Brain microvascular endothelial cell (primary cell): ENCODE measurements around the gene PRIM2.
"Not testable (repeated sequence)": the region's sequence is repeated elsewhere in the genome, so short reads cannot be mapped to it uniquely, and the experiment has no call there.

ENCODE experiments used
- DNase-seq: peaks from one replicate; pipeline ENCODE4 v3.0.0-alpha.2; 2020
- H3K27ac ChIP-seq: fragments of 250-450 bp; sonication (Bioruptor Pico); 2 replicates; pipeline ENCODE4 v1.5.1; 2020; ENCODE audit warnings: mild to moderate bottlenecking, moderate library complexity
- H3K27me3 ChIP-seq: fragments of 250-450 bp; sonication (Bioruptor Pico); replicated peaks from 2 replicates; pipeline ENCODE4 v1.5.1; 2020; ENCODE audit warnings: mild to moderate bottlenecking
- H3K36me3 ChIP-seq: fragments of 250-450 bp; sonication (Bioruptor Pico); replicated peaks from 2 replicates; pipeline ENCODE4 v1.5.1; 2020; ENCODE audit warnings: mild to moderate bottlenecking
- H3K4me3 ChIP-seq: 2 replicates; pipeline ENCODE4 v1.5.1; 2011; ENCODE audit warnings: low read depth, mild to moderate bottlenecking, control low read depth, low read length, moderate library complexity
- in situ Hi-C: cut with HindIII; loops from 2 replicates; pipeline ENCODE4 v1.10.0; 2017; ENCODE audit warnings: low sequenced_read_pairs, low pct_ligation_motif_present

The PRIM2 gene

DNA sequence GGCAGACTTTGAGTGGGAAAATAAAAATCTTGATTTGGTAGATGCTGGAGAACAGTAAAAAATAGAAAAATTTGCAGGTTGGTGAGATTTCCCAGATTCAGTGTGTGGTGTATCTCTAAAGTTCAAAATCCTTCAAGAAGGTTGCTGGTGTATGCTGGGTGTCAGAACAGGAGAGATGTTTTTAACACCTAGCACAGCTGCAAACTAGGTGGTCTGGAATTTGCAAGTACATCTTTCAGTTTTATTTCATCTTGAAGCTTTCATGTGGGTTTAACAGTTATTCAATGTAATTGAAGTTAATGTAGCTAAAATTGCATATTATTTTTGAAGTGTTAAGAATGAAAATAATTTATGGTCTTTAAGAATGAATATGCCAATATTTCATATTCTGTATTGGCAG, 40.9 kb downstream of the PRIM2 start:
- DNase-seq, in situ Hi-C loops, H3K27ac ChIP-seq, H3K36me3 ChIP-seq, H3K4me3 ChIP-seq, H3K27me3 ChIP-seq: not testable (repeated sequence)

DNA sequence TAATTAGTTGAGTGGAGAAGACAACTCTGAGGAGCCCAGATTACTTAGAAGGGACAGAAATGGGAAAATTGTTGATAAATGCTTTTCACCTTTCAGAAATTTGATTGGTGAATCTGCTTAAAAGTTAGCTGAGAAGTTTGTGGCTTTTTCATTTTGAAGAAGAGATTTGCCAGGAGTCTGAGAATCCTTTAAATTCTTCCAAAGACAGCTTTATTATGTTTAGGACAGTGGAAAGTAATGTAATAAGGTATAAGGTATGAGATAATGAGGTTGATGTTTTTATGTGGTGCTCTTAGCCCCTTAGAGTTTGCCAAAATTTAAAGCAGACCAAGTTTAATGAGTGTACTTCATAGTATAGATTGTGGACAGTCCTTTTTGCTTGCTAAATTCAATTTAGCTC, 42.3 kb downstream of the PRIM2 start:
- H3K36me3 ChIP-seq, DNase-seq, H3K27me3 ChIP-seq, H3K4me3 ChIP-seq, H3K27ac ChIP-seq, in situ Hi-C loops: not testable (repeated sequence)

DNA sequence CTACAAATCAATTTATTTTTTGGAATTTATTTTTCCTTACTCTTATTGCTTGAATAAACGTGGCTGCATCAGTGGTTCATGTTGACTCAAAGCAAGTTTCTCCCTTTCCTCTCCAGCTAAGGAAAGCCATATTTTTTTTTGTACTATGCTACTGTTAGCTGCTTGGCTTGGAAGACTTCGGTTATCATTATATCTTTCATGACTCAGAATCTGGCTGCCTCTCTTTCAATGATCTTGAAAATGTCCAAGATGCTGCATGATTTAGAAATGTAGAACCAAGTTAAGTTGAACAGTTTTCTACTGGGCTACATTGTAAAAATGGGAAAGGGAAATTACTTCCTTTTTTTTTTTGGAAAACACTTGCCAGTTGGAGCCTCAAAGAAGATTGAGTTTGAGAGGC, 44.9 kb downstream of the PRIM2 start:
- in situ Hi-C loops, H3K27me3 ChIP-seq, H3K27ac ChIP-seq, H3K4me3 ChIP-seq, H3K36me3 ChIP-seq: not testable (repeated sequence)
- peak; percentile 34 for DNase-seq

DNA sequence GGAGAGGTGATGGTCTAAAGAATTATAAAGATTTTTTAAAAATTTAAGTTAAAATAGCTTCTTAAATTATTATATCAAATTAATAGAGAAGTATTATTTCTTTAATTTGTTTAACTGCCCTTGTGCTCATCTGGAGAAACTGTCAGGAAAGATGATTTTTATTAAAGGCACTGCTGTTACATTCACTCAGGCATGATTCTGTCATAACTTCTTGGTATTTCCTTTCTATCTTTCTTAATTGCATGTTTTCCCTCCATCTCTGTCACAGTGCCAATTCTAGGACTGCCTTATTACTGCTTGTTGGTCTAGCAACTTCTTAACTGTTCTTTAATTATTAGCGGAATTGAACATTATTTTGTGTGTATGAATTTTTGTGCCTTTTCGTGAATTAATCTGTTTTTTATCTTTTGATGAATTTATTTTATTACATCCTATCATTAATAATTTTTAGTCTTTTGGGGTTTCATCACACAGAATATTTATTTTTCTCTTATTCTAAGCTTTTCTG, 47.7 kb downstream of the PRIM2 start:
- in situ Hi-C loops, H3K36me3 ChIP-seq, H3K27ac ChIP-seq, H3K27me3 ChIP-seq, DNase-seq, H3K4me3 ChIP-seq: not testable (repeated sequence)

DNA sequence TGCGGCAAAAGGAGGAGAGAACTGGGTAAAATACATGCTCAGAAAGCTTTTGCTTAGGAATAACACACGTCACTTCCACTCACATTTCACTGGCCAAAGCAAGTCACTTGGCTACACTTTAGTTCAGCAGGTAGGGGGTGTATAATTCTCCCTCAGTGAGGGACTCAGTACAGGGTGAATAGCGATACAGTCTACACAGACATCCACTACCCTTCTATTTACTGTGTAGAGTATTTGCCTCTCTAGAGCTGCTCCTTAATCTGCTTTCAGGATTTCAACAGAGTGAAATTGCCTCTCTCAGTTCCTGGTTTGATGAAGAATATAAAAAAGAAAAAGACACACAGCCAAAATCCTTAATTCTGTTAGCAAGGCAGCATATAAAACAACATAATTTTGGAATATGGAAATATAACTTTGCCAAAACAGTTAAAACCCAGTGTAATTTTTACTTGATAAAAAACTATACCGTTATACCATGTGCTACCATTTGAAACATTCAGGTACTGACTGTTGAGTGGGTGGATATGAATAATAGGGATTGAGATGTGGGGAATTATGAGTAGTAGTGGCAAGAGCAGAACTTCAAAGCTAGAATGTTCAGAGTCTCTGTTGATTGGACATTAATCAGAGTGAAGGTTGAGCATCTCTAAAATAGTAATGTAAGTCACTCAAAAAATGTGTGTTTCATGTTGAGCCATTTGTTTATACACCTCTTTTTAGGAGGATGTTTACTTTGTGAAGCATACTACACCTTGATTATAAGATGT, 51.7 kb downstream of the PRIM2 start:
- H3K36me3 ChIP-seq, in situ Hi-C loops, DNase-seq, H3K27ac ChIP-seq, H3K27me3 ChIP-seq, H3K4me3 ChIP-seq: not testable (repeated sequence)

DNA sequence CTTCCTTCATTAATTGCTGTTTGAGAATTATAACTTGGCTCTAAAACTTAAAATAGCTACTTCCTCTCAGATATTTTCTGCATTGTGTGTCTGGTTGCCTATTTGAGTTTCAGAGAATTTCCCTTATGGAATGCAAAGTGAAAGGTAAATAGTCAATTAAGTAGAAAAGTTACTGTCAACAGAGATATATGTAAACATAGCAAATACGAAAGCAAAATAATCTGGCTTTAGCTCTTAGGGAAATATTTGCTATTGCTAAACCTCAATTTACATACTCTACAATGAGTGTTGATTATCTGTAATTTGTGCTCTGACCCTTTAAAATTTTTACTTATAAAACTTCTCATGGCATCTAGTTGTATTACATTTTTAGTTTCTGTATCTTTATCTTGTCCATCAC, 54.3 kb downstream of the PRIM2 start:
- H3K36me3 ChIP-seq, H3K27me3 ChIP-seq, H3K27ac ChIP-seq, H3K4me3 ChIP-seq, DNase-seq, in situ Hi-C loops: not testable (repeated sequence)

DNA sequence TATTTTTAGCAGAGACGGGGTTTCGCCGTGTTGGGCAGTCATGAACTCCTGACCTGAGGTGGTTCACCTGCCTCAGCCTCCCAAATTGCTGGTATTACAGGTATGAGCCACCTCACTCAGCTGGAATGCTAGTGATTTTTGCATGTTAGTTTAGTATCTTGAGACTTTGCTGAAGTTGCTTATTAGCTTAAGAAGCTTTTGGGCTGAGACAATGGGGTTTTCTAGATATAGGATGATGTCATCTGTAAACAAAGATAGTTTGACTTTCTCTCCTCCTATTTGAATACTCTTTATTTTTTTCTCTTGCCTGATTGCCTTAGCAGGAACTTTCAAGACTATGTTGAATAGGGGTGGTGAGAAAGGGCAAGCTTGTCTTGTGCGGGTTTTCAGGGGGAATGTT, 57.3 kb downstream of the PRIM2 start:
- H3K27ac ChIP-seq, H3K36me3 ChIP-seq, in situ Hi-C loops, H3K4me3 ChIP-seq, H3K27me3 ChIP-seq, DNase-seq: not testable (repeated sequence)

DNA sequence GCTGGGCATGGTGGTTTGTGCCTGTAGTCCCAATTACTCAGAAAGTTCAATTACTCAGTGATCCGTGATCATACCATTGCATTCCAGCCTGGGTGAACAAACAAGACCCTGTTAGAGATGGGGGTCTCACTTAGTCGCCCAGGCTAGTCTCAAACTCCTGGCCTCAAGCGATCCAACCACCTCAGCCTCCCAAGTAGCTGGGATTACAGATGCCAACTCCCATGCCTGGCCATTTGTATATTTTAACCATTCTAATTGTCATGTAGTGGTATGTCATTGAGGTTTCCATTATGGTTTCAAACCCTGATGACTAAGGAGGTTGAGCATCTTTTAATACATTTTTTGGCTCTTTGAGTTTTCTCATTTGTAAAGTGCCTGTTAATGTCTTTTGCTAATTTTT, 58.7 kb downstream of the PRIM2 start:
- H3K36me3 ChIP-seq, H3K4me3 ChIP-seq, H3K27me3 ChIP-seq, H3K27ac ChIP-seq, DNase-seq, in situ Hi-C loops: not testable (repeated sequence)

DNA sequence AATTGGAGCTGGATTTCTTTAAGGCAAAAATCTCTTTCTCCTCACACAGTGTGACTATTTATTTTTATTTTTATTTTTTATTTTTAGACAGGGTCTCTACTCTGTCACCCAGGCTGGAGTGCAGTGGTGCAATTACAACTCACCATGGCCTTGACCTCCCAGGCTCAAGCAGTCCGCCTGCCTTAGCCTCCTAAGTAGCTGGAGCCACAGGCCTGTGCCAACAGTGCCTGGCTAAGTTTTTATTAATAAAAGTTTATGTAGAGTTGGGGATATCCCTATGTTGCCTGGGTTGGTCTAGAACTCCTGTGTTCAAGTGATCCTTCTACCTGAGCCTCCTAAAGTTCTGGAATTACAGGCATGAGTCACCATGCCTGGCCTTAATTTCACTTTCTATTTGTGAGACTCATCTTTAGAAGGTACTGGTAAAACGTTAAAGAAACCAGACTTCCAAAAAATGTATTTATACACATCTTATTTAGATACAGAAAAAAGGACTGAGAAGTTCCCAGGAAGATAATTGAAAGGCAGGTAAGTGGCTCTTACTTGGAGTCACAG, 71.7 kb downstream of the PRIM2 start:
- H3K27ac ChIP-seq, H3K27me3 ChIP-seq, H3K4me3 ChIP-seq, DNase-seq, in situ Hi-C loops, H3K36me3 ChIP-seq: not testable (repeated sequence)

DNA sequence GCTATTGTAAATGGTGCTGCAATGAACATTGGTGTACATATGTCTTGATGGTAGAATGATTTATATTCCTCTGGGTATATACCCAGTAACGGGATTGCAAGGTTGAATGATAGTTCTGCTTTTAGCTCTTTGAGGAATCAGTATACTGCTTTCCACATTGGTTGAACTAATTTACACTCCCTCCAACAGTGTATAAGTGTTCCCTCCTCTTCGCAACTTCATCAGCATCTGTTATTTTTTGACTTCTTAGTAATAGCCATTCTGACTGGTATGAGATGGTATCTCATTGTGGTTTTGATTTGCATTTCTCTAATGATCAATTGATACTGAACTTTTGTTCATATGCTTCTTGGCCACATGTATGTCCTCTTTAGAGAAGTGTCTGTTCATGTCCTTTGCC, 73.4 kb downstream of the PRIM2 start:
- H3K27ac ChIP-seq, H3K27me3 ChIP-seq, DNase-seq, H3K4me3 ChIP-seq, in situ Hi-C loops, H3K36me3 ChIP-seq: not testable (repeated sequence)

DNA sequence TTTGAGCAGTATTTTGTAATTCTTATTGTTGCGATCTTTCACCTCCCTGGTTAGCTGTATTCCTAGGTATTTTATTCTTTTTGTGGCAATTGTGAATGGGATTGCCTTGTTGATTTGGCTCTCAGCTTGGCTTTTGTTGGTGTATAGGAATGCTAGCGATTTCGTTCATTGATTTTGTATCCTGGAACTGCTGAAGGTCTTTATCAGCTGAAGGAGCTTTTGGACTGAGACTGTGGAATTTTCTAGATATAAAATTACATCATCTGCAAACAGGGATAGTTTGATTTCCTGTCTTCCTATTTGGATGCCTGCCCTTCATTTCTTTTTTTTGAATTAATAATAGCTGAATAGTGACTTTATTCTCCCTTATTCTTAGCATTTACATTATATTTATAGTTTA, 74.6 kb downstream of the PRIM2 start:
- not testable (repeated sequence) for DNase-seq

DNA sequence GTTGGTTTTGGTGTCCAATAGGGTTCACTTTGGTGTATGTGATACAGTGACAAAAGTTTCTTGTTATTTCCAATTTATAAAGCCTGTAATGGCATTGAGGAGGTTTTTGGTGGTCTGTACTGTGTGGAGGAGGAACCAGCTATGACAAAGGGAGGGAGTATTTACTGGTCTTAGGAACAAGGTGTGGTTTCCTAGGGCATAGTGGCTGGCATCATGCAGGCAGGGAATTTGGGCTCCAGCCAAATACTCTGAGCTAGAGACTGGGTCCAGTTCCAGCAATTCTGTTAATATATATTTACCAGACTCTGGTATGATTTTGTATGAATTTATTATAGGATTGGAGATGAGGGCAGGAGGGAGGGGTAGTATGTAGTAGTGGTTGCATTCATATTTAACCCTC, 101.9 kb downstream of the PRIM2 start:
- H3K4me3 ChIP-seq, DNase-seq, H3K27ac ChIP-seq, H3K36me3 ChIP-seq, in situ Hi-C loops, H3K27me3 ChIP-seq: not testable (repeated sequence)

More for the DNA sequence above, 74.6 kb downstream of the PRIM2 start:
- H3K27ac ChIP-seq, H3K36me3 ChIP-seq, H3K4me3 ChIP-seq, H3K27me3 ChIP-seq, in situ Hi-C loops: not testable (repeated sequence)
